ENCODE data around the gene TARBP2.

GRCh38 chr12:53506450-53506785 is 5.3 kb downstream of the TARBP2 start:
- TF ChIP-seq, protein P1, sequence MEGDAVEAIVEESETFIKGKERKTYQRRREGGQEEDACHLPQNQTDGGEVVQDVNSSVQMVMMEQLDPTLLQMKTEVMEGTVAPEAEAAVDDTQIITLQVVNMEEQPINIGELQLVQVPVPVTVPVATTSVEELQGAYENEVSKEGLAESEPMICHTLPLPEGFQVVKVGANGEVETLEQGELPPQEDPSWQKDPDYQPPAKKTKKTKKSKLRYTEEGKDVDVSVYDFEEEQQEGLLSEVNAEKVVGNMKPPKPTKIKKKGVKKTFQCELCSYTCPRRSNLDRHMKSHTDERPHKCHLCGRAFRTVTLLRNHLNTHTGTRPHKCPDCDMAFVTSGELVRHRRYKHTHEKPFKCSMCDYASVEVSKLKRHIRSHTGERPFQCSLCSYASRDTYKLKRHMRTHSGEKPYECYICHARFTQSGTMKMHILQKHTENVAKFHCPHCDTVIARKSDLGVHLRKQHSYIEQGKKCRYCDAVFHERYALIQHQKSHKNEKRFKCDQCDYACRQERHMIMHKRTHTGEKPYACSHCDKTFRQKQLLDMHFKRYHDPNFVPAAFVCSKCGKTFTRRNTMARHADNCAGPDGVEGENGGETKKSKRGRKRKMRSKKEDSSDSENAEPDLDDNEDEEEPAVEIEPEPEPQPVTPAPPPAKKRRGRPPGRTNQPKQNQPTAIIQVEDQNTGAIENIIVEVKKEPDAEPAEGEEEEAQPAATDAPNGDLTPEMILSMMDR (IDR thresholded peaks at IDR 0.05): no peak
- TF ChIP-seq RFX5 (IDR thresholded peaks at IDR 0.05; ENCODE audit: low read length): no peak
- no peak for TF ChIP-seq NFIC (IDR thresholded peaks at IDR 0.05; ENCODE audit: borderline replicate concordance)

Measured in SK-N-SH (cell line).